ENCODE data around the gene AS3MT. TPM values are rescaled to one million over a fixed set of nuclear protein-coding genes. Genes with fewer than 3 reads are reported as not detected.
A peak's percentile ranks its signal among the peaks of the same experiment; 100 is the strongest.

The AS3MT gene
- total RNA-seq, 2 donors from 2014 or later, result 10.2 to 20.9 TPM

- no peaks in the 10 kb centered on the region for H3K9me3 ChIP-seq (ENCODE audit: control insufficient read depth, low read length)
- no peak overlapping the region for H3K27ac ChIP-seq (ENCODE audit: low read depth, low read length)
- no peaks in the 10 kb centered on the region for H3K36me3 Mint-ChIP-seq (ENCODE audit: low read depth)
- WGBS, 2 experiments (ENCODE audit: insufficient coverage in 1 of 2, insufficient read length in 1 of 2), result 83 to 94% methylated on average over 1 to 2 of the region's 3 CpGs
- H3K4me3 ChIP-seq (ENCODE audit: low read length), result no peak overlapping the region
- H3K4me1 Mint-ChIP-seq, result peaks cover 4% of the 10 kb centered on the region
- H3K4me3 Mint-ChIP-seq, result no peak overlapping the region
- no peaks in the 10 kb centered on the region for H3K36me3 ChIP-seq (ENCODE audit: control insufficient read depth, insufficient read depth, low read length)
- no peak overlapping the region for H3K9ac ChIP-seq (ENCODE audit: extremely low read depth, low read length, poor library complexity, severe bottlenecking)
- H3K27me3 ChIP-seq (ENCODE audit: control insufficient read depth, insufficient read depth, low read length, poor library complexity, severe bottlenecking), result no peaks in the 10 kb centered on the region
- no peak for DNase-seq
- no peaks in the 10 kb centered on the region for H3K27me3 Mint-ChIP-seq (ENCODE audit: insufficient read depth)
- peak overlapping the region; percentile 30 for H3K27ac Mint-ChIP-seq
- no peaks in the 10 kb centered on the region for H3K9me3 Mint-ChIP-seq
- H3K4me1 ChIP-seq (ENCODE audit: control insufficient read depth, insufficient read depth, low read length), result no peaks in the 10 kb centered on the region
- TF ChIP-seq CTCF (conservative IDR thresholded peaks at IDR 0.05), result no peak
Measured at GRCh38 chr10:102856758-102857424, 12.4 kb upstream of the AS3MT start.

GRCh38 chr10:102859911-102860310 lies 9.4 kb upstream of the AS3MT start:
- Mint-ChIP-seq H3K9me3 (no peaks in the 10 kb centered on the region), H3K27me3 (ENCODE audit: insufficient read depth) (no peaks in the 10 kb centered on the region), H3K27ac (no peak overlapping the region), H3K4me3 (no peak overlapping the region), H3K4me1 (peaks cover 4% of the 10 kb centered on the region), H3K36me3 (ENCODE audit: low read depth) (peaks cover 5% of the 10 kb centered on the region)
- Histone ChIP-seq H3K9me3 (ENCODE audit: control insufficient read depth, low read length) (no peaks in the 10 kb centered on the region), H3K27ac (ENCODE audit: low read depth, low read length) (no peak overlapping the region), H3K27me3 (ENCODE audit: control insufficient read depth, insufficient read depth, low read length, poor library complexity, severe bottlenecking) (no peaks in the 10 kb centered on the region), H3K9ac (ENCODE audit: extremely low read depth, low read length, poor library complexity, severe bottlenecking) (no peak overlapping the region), H3K4me3 (ENCODE audit: low read length) (no peak overlapping the region), H3K4me1 (ENCODE audit: control insufficient read depth, insufficient read depth, low read length) (no peaks in the 10 kb centered on the region), H3K36me3 (ENCODE audit: control insufficient read depth, insufficient read depth, low read length) (peaks cover 7% of the 10 kb centered on the region)
- DNase-seq, result no peak
- 91 to 100% methylated on average over 1 to 2 of the region's 2 CpGs for WGBS, 2 experiments (ENCODE audit: insufficient coverage in 1 of 2, insufficient read length in 1 of 2)
- no peak for TF ChIP-seq CTCF (conservative IDR thresholded peaks at IDR 0.05)

- no peak overlapping the region for H3K4me3 Mint-ChIP-seq
- no peak overlapping the region for H3K27ac ChIP-seq (ENCODE audit: low read depth, low read length)
- peaks cover 7% of the 10 kb centered on the region for H3K36me3 ChIP-seq (ENCODE audit: control insufficient read depth, insufficient read depth, low read length)
- H3K9me3 Mint-ChIP-seq, result no peaks in the 10 kb centered on the region
- H3K9ac ChIP-seq (ENCODE audit: extremely low read depth, low read length, poor library complexity, severe bottlenecking), result no peak overlapping the region
- WGBS, 2 experiments (ENCODE audit: insufficient coverage in 1 of 2, insufficient read length in 1 of 2), result 89 to 94% methylated on average over 2 of the region's 2 CpGs
- H3K36me3 Mint-ChIP-seq (ENCODE audit: low read depth), result peaks cover 8% of the 10 kb centered on the region
- no peak overlapping the region for H3K27ac Mint-ChIP-seq
- no peaks in the 10 kb centered on the region for H3K27me3 Mint-ChIP-seq (ENCODE audit: insufficient read depth)
- no peak for TF ChIP-seq CTCF (conservative IDR thresholded peaks at IDR 0.05)
- H3K4me1 Mint-ChIP-seq, result no peaks in the 10 kb centered on the region
- no peaks in the 10 kb centered on the region for H3K4me1 ChIP-seq (ENCODE audit: control insufficient read depth, insufficient read depth, low read length)
- no peak for DNase-seq
- no peak overlapping the region for H3K4me3 ChIP-seq (ENCODE audit: low read length)
- no peaks in the 10 kb centered on the region for H3K9me3 ChIP-seq (ENCODE audit: control insufficient read depth, low read length)
- no peaks in the 10 kb centered on the region for H3K27me3 ChIP-seq (ENCODE audit: control insufficient read depth, insufficient read depth, low read length, poor library complexity, severe bottlenecking)
Measured at GRCh38 chr10:102863660-102864059, 5.6 kb upstream of the AS3MT start.

Measured in endodermal cell (in vitro differentiated cells).